ENCODE data around the gene ANKLE2.

ANKLE2 gene

DNA sequence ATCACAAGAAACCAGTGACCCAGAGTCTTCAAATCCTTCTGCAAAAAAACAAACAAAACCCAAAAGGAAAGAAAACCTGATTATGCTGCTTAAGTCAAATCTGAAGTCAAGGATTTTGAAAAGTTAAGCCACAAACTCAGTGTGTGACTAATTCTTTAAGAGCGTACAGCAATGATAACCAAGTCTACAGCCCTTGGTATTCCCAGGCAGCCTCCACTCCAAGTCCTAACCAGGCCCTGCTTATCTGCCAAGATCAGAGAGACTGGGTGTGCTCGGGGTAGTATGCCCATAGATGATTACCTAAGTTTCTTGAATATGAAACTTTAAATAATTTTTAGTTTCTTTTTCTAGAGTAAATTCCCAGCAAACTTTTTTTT is 37.9 kb downstream of the ANKLE2 start:
- DNase-seq (ENCODE audit: low read depth, low spot score), result peak; percentile 18
- TF ChIP-seq, protein P1, sequence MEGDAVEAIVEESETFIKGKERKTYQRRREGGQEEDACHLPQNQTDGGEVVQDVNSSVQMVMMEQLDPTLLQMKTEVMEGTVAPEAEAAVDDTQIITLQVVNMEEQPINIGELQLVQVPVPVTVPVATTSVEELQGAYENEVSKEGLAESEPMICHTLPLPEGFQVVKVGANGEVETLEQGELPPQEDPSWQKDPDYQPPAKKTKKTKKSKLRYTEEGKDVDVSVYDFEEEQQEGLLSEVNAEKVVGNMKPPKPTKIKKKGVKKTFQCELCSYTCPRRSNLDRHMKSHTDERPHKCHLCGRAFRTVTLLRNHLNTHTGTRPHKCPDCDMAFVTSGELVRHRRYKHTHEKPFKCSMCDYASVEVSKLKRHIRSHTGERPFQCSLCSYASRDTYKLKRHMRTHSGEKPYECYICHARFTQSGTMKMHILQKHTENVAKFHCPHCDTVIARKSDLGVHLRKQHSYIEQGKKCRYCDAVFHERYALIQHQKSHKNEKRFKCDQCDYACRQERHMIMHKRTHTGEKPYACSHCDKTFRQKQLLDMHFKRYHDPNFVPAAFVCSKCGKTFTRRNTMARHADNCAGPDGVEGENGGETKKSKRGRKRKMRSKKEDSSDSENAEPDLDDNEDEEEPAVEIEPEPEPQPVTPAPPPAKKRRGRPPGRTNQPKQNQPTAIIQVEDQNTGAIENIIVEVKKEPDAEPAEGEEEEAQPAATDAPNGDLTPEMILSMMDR (IDR thresholded peaks at IDR 0.05; ENCODE audit: low read depth, low read length), result no peak
- no peak overlapping the region for H3K4me3 ChIP-seq (ENCODE audit: low read depth, low read length)
- in situ Hi-C loops (cut with HindIII; ENCODE audit: low sequenced_read_pairs), result no loop called here

DNA sequence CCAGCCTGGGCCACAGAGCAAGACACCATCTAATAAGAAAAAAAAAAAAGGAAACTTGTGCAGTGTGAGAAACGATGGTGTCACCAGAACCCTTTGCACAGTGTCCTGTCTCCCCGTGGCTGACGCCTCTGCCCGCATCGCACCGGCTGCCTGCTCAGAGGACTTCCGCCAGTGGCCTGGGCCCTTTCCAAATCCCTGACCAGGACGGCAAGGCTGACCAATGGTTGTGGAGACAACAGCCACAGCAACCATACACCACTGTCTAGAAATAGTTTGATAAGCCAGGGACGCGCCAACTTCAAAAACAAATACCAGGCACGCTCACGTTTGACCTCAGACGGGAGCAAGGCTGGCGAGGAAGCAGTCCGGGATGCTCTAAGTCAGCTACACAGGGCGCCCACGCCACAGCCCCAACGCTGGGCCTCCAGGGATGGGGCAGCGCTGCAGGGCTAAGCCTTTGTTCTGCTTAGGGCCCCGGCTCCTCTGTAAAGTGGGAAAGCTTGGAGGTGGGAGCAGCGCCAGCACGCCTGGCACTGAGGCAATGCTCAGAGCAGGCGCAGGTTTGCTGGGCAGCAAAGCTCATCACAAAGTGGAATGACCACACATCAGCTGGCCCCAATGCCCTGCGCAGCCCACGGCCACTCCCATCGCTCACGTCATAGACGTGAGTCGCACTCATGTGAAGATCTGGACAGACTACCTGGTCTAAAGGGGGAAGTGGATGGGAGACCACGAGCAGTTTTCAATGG is 38.4 kb downstream of the ANKLE2 start:
- no peak overlapping the region for H3K4me3 ChIP-seq (ENCODE audit: low read depth, low read length)
- TF ChIP-seq, protein P1 (IDR thresholded peaks at IDR 0.05; ENCODE audit: low read depth, low read length), result no peak
- in situ Hi-C loops (cut with HindIII; ENCODE audit: low sequenced_read_pairs), result no loop called here
- DNase-seq (ENCODE audit: low read depth, low spot score), result peak; percentile 18

DNA sequence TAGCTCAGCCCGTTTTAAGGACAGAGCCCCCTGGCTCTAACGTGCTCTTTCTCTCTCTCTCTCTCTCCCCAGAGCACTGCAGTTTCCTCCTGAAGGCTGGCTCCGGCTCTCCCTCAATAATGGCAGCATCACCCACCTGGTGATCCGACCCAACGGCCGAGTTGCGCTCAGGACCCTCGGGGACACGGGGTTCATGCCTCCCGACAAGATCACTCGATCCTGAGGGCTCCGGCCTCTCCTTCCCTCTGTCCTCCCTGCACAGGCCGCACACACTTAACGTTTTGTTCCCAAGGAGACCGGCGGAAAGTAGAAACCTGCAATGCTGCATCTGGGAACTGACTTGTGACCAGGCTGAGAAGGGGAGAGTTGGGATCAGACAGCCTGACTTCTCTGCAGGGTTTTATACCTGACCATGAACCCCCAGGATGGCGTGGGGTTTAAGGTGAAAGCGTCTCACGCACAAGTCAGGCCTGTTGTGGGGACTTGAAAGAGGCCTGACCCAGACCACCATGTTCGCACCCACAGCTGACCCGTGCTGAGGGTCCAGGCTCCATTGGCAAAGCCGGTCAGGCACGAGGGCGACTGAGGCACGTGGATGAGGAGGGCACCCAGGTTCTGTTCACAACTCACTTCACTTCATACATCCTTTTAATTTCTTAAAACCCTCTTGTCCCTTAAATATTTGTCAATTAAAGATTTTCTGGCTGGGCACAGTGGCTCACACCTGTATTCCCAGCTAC is 40.9 kb downstream of the ANKLE2 start:
- TF ChIP-seq, protein P1 (IDR thresholded peaks at IDR 0.05; ENCODE audit: low read depth, low read length), result no peak
- DNase-seq (ENCODE audit: low read depth, low spot score), result no peak
- in situ Hi-C loops (cut with HindIII; ENCODE audit: low sequenced_read_pairs), result no loop called here
- H3K4me3 ChIP-seq (ENCODE audit: low read depth, low read length), result no peak overlapping the region

DNA sequence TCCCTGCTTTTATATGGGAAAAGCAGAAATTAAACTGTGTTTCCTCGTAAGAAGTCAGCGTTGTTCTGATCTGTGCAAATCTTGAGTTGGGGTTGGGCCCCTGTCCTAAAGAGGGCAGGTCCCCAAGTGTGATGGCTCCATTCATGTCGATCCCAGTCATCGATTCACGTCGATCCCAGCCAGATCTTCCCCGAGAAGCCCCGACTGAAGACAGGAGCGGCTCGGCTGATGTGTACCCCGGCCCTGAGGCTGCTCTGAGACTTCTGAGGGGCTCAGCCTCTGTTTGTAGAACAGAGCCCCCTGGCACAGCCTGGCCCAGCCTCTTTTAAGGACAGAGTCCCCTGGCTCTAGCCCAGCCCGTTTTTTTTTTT is 41.7 kb downstream of the ANKLE2 start:
- H3K4me3 ChIP-seq (ENCODE audit: low read depth, low read length), result no peak overlapping the region
- no peak for DNase-seq (ENCODE audit: low read depth, low spot score)
- in situ Hi-C loops (cut with HindIII; ENCODE audit: low sequenced_read_pairs), result no loop called here
- TF ChIP-seq, protein P1 (IDR thresholded peaks at IDR 0.05; ENCODE audit: low read depth, low read length), result no peak

DNA sequence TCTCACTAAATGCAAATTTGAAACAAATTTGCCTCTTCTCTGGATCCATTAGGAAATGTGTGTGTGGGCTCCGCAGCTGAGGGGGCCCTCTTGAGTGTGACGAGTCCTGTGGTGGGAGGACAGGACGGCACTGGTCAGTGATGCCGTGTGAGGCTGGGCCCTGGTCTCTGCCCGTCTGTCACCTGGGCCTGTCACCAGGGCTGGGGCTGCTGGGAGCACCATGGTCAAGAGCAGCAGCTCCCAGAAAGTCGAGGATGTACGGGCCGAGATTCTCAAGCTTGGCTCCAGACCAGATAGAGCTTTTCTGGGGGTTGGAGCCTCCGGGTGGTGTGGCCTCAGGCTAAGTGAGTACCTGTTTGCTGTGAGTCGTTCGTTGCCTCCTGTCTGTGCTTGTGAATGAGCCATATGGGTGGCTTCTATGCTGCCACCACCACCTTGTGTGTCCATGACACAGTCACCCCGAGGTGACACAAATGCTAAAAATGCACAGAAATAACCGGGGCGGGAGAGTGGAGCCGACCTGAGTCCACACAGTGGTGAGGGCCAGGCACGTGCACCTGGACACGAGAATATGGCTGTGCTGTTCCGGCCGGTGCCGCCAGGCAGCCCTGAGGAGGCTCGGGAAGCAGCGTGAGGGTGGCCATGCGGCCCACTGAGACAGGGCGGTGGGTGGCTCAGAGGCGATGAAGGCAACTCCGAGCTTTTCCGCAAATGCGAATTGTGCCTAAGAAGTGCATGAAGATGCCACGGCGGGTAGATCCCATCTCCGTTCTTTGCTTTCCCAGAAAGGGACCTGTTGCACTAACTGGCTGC is 42.3 kb downstream of the ANKLE2 start:
- no peak for DNase-seq (ENCODE audit: low read depth, low spot score)
- TF ChIP-seq, protein P1 (IDR thresholded peaks at IDR 0.05; ENCODE audit: low read depth, low read length), result no peak
- in situ Hi-C loops (cut with HindIII; ENCODE audit: low sequenced_read_pairs), result no loop called here
- H3K4me3 ChIP-seq (ENCODE audit: low read depth, low read length), result no peak overlapping the region

DNA sequence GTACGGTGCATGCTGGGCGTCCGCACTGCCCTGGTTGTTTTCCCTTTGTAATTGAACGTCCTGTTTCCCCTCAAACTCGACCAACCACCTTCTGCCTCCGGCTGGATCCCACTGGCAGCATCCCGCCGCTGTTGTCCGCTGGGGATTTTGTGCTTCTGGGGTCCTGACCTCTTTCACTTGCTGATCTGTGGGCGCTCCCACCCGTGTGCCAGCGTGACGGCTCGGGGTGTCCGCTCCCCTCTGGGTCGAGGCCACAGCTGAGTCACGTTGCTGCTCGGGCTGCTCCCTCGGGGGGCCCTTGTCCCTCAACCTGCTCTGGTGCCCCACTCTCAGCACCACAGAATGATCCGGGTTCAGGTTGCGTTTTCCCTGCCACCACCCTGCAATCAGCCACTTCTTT is 43.0 kb downstream of the ANKLE2 start:
- no peak overlapping the region for H3K4me3 ChIP-seq (ENCODE audit: low read depth, low read length)
- TF ChIP-seq, protein P1 (IDR thresholded peaks at IDR 0.05; ENCODE audit: low read depth, low read length), result no peak
- DNase-seq (ENCODE audit: low read depth, low spot score), result no peak
- in situ Hi-C loops (cut with HindIII; ENCODE audit: low sequenced_read_pairs), result no loop called here

All from astrocyte of the spinal cord (primary cell).